HG03066 (cell line): Measurements from ENCODE around the gene BAX.

Experiments used
- ATAC-seq: cut with Tn5 transposase; IDR thresholded peaks from one replicate; pipeline ENCODE4 v1.9.1; 2021; ENCODE audit warnings: low read depth; ENCODE audit not compliant: unreplicated experiment

The BAX gene

DNA sequence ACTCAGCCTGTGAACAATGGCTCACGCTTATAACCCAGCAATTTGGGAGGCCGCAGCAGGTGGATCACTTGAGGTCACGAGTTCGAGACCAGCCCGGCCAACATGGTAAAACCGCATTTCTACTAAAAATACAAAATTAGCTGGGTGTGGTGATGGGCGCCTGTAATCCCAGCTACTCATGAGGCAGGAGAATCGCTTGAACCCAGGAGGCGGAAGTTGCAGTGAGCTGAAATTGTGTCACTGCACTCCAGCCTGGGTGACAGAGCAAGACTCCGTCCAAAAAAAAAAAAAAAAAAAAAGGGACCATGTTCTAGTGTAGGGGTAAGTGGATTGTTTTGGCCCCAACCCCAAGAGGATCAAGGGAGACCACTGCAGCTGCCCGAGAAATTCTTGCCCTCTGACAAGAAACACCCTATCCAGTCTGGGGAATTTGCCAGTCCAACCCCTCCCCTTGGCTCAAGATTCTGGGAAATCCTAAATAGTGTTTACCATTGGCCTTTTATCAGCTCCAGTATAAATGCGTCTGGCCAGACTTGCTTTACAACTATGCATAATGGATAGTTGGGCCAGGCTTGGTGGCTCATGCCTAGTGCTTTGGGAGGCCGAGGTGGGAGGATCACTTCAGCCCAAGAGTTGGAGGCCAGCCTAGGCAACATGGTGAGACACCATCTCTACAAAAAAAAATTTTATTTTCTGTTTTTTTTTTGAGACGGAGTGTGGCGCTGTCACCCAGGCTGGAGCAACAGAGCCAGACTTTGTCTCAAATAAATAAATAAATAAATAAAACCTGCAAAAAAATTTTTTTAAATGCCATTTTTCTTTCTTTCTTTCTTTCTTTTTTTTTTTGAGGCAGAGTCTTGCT is 26.3 kb upstream of the BAX start:
- ATAC-seq: no peak

DNA sequence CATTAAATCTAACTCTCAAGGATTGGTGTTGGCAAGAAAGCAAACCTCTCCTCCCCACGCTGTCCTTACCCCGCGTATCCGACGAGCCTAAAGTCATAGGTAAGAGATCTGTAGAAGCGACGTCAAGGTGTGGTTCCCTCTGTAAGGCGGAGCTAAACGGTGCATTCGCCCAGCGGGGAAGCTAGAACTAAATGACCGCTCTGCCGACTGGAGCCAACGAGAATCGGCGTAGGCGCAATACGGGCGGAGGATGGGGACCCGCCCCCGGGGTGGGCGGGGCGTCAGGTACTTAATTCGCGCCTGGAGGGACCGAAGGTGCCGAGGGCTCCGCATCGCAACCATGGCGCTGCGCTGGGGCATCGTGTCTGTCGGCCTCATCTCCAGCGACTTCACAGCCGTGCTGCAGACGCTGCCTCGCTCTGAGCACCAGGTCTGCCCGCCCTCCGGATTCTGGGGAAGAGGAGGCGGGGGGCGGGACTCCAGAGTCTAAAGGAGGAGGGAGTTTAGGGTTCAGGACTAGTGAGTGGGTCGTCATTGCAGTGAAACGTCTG is 21.2 kb upstream of the BAX start, which contains the start of gene DHDH:
Gene DHDH (plus strand): TSS at position 318 of the 551 bp plus-strand sequence. CDS start 23 bp downstream, at position 341.
- ATAC-seq: peak; percentile 54

DNA sequence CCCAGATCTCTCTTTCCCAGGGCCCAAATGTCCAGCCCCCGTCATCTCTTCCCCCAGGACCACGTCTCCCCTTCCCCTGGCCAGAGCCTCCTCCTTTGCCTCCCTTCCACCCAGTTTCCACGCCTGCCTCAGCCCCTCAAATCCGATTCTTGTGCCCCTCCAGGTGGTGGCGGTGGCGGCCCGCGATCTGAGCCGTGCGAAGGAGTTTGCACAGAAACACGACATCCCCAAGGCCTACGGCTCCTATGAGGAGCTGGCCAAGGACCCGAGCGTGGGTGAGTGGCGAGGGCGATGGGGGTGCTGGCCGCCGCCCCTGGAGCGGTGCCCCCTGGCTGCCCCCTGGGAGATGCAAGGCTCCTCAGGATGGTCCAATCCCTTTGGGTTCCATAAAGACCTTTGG is 19.8 kb upstream of the BAX start:
- ATAC-seq: no peak

DNA sequence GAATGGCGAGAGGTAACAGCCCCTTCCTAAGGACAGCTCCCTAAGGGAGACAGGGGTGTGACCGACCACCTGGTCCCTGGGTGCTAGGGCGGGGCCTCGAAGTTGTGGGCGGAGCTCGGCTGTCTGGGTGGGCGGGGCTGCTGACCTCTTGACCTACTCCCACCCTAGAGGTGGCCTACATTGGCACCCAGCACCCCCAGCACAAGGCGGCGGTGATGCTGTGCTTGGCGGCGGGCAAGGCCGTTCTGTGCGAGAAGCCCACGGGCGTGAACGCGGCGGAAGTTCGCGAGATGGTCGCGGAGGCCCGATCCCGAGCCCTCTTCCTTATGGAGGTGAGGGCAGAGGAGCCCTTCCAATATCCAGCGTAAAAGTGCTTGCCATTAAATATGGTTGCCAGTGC is 18.8 kb upstream of the BAX start:
- ATAC-seq: no peak

DNA sequence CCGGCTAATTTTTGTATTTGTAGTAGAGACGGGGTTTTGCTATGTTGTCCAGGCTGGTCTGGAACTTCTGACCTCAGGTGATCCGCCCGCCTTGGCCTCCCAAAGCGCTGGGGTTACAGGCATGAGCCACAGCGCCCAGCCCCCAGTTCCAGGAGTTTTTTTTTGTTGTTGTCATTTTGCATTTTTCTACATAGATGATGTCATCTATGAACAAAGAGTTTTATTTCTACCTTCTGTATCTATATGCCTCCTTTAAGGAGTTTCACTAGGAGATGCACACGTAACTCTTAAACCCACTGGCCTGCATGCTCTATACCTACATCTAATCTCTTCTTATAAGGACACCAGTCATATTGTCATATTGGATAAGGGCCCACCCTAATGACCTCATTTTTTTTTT is 16.4 kb upstream of the BAX start:
- no peak for ATAC-seq

DNA sequence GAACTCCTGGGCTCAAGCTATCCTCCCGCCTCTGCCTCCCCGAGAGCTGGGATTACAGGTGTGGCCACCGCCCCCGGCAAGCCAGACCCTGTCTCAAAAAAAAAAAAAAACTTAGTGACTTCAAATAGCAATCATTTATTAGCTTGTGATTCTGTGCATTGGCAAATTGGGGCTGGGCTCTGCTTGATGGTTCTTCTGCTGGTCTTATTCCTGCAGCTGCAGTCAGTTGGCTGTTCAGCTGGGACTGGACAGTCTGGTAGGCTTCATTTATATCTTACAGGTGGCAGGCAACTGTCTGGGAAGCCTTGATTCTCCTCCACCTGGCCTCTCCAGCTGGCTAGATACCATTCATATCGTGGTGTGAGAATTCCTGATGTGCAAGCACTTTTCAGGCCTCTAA is 13.8 kb upstream of the BAX start:
- ATAC-seq: no peak

DNA sequence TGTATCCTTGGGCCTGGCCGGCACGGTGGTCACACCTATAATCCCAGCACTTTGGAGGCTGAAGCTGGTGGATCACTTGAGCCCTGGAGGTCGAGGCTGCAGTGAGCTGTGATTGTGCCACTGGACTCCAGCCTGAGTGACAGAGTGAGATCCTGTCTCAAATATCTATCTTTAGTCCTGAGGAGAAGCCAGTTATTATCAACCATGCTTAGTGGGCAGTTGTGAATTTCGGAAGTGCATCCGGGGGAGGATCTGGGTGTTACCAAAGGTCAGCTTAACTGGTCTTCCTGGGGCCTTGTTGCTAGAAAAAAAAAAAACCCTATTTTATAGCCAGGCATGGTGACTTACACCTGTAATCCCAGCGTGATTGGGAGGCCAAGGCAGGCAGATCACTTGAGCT is 11.6 kb upstream of the BAX start:
- ATAC-seq: no peak

- ATAC-seq: no peak
Observed at GRCh38 chr19:48945415-48945814, 9.3 kb upstream of the BAX start.

- ATAC-seq: no peak
Observed at GRCh38 chr19:48945817-48946216, 8.9 kb upstream of the BAX start.

DNA sequence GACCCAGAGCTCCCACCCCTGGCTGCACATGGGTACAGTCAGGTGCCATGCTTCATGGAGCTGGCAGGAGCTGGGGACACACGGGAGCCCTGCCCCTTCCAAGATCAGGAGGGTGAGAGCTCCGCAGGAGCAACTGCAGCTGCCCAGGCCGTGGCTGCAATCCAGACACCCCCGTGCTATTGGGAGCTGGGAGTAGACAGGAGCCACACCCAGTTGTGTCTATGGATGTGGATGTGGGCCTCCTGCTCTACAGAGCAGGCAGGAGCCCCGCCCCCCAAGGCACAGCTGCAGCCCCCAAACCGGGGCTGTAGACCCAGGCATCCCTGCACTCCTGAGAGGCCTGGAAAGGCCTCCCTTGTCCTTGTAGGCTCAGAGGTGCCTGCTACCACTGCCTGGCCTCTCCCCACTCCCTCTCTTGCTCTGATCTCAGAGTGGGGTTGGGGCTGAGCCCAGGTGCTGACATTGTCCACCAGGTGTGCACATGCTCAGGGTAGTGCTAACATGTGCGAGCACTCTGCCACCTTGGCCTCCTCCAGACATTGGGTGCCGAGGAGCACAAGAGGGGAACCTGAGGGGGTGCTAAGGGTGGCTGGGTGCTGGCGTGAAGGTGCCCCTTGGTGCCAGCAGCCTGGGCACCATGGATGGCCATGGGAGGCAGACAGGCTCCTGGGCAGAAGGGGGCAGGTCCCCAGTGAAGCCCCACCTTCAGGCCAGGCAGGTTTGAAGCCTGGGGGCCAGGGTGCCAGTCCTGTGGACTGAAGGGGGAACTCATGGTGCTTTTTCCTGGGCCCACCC is 8.0 kb upstream of the BAX start:
- no peak for ATAC-seq

DNA sequence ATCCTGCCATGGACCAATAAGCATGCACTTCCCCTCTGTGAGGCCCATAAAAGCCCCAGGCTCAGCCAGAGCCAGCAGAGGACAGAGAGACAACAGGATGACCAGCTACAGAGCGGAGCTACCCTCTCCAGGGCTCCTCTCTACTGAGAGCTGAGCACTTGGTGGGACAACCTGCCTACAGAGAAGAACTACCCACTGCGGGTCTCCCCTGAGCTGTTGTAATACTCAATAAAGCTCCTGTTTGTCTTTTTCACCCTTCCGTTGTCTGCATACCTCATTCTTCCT is 7.5 kb upstream of the BAX start:
- ATAC-seq: no peak

GRCh38 chr19:48950159-48950558 is 4.5 kb upstream of the BAX start:
- ATAC-seq: no peak

DNA sequence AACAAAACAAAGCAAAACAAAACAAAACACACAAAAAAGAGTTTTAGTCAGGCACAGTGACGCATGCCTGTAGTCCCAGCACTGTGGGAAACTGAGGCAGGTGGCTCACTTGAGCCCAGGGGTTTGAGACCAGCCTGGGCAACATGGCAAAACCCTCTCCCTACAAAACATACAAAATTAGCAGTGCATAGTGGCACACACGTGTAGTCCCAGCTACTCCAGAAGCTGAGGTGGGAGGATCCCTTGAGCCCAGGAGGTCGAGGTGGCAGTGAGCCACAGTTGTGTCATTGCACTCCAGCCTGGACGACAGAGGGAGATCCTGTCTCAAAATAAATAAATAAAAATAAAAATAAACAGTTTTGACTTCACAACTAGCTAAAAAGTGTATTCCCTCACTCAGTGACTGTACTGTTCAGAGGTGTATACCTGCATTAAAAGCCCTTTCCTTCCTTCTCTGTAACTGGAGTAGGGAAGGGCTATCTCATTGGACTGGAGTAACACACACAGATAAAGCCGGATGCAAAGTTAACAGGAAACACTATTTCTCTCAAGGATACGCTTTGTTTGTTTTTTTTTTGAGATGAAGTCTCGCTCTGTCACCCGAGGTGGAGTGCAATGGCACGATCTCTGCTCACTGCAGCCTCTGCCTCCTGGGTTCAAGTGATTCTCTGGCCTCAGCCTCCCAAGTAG is 3.7 kb upstream of the BAX start:
- no peak for ATAC-seq

DNA sequence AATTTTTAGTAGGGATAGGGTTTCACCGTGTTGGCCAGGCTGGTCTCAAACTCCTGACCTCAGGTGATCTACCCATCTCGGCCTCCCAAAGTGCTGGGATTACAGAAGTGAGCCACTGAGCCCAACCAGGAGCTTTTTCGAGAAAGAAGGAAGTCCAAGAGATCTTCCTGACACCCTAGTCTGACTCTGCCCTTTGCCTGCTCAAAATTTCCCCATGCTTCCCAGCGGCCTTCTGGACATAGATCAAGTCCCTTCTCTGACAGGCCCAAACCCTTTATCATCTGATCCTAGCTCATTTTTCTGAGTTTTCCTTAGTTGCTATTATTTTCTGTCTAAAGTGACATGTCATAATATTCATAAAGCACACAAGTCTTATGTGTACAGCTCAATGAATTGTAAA is 1.5 kb upstream of the BAX start:
- ATAC-seq: no peak

GRCh38 chr19:48953990-48954594 is 583 bp upstream of the BAX start:
- ATAC-seq: no peak

GRCh38 chr19:48955308-48955958 is 758 bp downstream of the BAX start:
- no peak for ATAC-seq

GRCh38 chr19:48958006-48958405 is 3.3 kb downstream of the BAX start:
- no peak for ATAC-seq

GRCh38 chr19:48959341-48960239 is 4.9 kb downstream of the BAX start:
- no peak for ATAC-seq

DNA sequence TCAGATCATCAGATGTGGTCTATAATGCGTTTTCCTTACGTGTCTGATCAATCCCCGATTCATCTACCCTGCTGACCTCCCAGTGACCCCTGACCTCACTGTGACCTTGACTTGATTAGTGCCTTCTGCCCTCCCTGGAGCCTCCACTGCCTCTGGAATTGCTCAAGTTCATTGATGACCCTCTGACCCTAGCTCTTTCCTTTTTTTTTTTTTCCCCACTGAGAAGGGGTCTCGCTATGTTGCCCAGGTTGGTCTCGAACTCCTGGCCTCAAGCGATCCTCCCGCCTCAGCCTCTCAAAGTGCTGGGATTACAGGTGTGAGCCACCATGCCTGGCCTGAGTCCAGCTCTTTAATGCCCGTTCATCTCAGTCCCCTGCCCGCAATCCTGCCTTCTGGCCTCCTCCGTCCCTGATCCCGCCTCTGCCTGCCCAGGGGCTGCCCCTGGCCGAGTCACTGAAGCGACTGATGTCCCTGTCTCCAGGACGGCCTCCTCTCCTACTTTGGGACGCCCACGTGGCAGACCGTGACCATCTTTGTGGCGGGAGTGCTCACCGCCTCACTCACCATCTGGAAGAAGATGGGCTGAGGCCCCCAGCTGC is 6.5 kb downstream of the BAX start:
- no peak for ATAC-seq
